ENCODE measurements around the gene SLC7A14.

The SLC7A14 gene

GRCh38 chr3:170467571-170468147, 118.2 kb downstream of the SLC7A14 start:
- peak; percentile 58 to 70 for DNase-seq

GRCh38 chr3:170467007-170467406, 118.9 kb downstream of the SLC7A14 start:
- peak; percentile 53 to 70 for DNase-seq

DNA sequence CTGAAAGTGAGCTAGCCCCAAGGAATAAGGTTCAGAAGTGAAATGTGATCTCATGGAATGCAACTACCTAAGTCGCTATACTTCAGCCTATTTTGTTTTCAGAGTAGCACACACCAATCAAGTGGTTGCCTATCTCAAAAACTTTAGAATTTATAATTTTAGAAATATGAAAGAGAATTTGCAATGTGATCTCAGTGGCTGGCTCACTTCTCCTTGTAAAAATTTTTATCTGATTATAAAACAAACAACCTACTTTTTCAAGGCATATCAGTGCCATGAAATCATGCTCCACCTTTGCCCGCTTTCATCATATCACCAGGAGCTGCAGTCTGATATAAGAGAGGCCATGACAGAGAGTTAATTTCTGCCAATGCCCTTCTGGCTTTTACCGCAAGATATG, 119.9 kb downstream of the SLC7A14 start:
- DNase-seq, result no peak

DNA sequence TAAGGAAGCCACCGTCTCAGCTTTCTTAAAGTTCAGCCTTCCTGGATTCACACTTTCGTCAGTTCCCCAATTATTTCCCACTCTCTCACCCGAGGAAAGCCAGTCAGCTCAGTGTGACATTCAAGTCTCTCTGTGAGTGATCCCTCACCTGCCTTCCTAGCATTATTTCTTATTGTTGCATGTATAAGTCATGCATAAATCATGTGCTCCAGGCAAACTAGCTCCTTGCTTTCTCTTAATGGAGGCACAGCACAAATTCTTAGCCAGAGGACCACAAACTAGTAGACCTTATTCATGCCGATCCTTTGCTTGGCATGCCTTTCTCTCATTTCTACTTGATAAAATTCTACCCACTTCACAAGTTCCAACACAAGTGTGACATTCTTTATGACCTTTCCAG, 122.9 kb downstream of the SLC7A14 start:
- no peak for DNase-seq

DNA sequence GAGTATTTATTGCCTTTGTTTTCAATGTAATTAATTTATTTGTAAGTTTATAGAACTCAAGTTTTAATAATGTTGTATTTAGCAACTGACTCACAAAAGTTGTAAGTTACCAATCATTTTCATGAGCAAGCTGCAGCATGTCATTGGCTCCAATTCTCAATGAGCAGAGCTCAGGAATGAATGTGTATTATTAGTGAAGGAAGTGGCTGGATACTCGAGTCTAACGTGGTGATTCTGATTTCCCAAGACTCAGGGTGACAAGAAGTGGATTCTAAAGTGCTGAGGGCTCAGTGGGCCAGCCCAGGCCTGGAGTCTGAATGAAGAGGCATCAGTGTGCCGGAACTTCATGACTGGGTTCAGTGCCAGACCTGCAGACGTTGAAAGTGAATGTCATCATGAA, 127.6 kb downstream of the SLC7A14 start:
- DNase-seq, result no peak

- DNase-seq, result no peak
Measured at GRCh38 chr3:170454509-170454908, 131.4 kb downstream of the SLC7A14 start.

DNA sequence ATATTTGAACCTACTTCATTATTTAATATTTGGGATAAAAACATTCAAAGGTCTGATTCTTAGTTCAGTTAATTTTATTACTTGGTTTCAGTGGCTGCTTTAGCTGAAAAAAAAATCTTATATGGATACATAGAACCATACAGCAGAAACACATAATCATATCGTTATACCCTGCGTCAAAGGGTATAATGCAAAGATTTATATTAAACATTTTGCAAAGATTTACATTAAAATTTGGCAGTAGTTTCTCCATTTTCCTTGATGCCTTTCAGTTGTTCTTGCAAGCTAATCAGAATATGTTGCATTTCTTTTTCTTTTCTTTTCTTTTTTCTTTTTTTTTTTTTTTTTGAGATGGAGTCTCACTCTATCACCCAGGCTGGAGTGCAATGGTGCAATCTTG, 135.8 kb downstream of the SLC7A14 start:
- DNase-seq, result no peak

- no peak for DNase-seq
Measured at GRCh38 chr3:170448584-170448983, 137.3 kb downstream of the SLC7A14 start.

- no peak for DNase-seq
Measured at GRCh38 chr3:170443457-170443856, 142.4 kb downstream of the SLC7A14 start.

DNA sequence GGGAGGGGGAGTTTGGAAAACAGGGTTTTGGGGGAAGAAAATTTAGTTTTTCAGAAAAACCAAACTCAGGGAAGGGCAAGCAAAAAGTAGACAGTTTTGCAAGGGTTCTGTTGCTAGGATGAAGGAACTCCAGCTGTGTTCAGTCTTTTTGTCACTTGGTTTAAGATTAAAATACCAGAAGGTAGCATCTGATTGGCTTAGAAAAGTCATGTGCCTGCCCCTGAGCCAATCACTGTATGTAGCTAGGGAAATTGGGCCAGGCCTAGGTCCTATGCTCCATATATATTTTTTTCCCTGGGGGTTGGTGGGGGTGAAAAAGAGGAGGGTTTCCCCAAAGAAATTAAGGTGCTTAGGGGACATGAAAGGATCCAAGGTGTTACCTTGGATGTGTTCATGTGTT, 142.9 kb downstream of the SLC7A14 start:
- no peak for DNase-seq

DNA sequence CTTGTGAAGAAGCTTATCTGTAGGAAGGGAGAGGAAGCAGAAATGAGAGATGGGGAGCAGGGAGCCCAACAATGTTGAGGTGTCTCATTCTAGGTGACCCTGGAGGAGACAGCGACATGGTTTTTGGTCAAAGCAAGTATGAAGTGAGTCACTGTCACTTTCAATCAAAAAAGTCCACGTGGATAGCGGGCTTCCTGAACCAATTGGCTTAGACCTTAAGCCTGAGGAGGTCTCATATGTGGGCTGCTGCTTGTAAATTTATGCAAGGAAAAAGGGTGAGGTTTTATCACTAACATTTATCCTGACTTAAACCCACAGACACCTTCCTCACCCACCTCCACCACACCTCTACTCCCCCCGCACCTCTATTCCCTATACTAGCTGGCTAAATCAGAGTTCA, 144.5 kb downstream of the SLC7A14 start:
- no peak for DNase-seq

DNA sequence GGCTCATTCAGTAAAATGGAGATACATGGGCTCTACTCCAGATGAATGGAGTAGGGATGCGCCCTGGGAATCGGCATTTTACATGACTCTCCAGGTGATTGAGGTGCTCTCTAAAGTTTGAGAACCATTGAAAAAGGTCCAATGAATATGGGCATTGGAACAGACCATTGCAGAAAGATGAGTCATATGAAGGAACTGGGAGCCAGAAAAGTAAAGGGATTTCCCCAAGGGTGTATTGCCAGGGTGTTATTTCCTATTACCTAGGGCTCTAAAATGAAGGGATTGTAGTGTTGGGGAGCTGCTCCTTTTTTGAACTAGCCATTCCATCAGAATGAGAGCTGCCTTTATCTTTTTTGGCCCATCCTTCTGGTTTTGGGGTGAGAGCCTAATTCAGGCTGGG, 145.5 kb downstream of the SLC7A14 start:
- DNase-seq, result no peak

- no peak for DNase-seq
Measured at GRCh38 chr3:170438836-170439235, 147.0 kb downstream of the SLC7A14 start.

- DNase-seq, result no peak
Measured at GRCh38 chr3:170437696-170438407, 148.0 kb downstream of the SLC7A14 start.

- no peak for DNase-seq
Measured at GRCh38 chr3:170437176-170437575, 148.7 kb downstream of the SLC7A14 start.

GRCh38 chr3:170436697-170437096, 149.2 kb downstream of the SLC7A14 start:
- DNase-seq, result no peak

DNA sequence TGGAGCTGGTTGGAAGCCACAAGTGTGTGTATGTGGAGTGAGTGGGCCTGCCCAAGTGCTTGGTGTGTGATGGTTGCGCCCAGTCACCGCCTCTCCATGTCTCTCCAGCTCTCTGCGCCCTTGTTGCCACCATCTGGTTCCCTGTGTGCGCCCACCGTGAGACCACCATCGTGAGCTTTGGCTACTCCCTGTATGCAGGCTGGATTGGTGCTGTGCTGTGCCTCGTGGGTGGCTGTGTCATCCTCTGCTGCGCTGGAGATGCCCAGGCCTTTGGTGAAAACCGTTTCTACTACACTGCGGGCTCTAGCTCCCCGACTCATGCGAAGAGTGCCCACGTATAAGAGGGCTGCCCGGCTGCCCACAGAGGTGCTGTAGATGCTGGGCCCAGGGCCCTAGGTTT, 153.5 kb downstream of the SLC7A14 start:
- no peak for DNase-seq

GRCh38 chr3:170431054-170431453, 154.8 kb downstream of the SLC7A14 start:
- DNase-seq, result no peak

DNA sequence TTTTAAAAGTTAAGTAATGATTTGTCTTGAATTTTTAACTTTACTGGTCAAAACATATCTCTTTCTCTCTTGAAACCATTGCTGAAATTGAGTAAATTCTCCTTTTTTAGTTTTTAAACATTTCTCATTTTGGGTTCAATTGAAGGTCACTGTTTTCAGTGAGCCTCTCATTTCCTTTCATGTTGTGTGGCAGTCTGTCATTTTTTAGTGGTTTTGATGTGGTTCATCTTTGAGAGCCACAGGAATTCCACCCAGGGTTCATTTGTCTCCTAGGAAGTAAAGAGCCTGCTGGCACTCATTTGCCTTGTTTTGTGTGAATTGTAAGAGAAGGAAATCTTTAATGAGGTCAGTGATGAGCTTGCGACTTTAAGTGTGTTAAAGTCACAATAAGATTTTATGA, 156.8 kb downstream of the SLC7A14 start:
- no peak for DNase-seq

GRCh38 chr3:170428095-170428494, 157.8 kb downstream of the SLC7A14 start:
- no peak for DNase-seq

DNA sequence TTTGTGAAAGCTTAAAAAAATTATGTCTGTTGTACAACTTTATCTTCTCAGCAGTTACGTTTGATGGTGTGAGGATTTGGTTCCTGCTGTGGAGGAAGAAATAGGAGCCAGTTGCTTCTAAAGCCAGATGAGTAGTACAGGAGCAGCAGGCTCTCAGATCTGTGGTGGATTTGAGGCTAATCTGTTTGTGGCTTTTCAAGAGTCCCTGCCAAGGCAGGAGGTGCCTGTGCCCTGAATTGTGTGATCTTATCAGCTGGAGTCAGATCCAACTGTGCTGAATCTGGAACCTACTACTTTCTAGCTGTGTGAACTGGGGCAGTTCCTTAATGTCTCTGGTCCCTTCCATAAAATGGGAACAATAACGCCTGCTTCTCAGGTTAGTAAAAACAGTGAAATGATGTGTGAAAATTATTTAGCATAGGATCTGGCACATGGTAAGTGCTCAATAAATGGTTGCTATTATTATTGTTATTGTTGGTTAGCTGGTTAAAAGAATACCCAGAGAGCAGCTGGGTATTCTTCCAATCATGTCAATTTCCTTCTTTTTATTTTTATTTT, 159.6 kb downstream of the SLC7A14 start:
- no peak for DNase-seq

GRCh38 chr3:170425491-170426239, 160.2 kb downstream of the SLC7A14 start:
- DNase-seq, result peak in 1 of 2 experiments; percentile 49

- DNase-seq, result no peak
Measured at GRCh38 chr3:170424879-170425278, 161.0 kb downstream of the SLC7A14 start.

Measured in NCI-H187 (cell line).